Stimulated activated CD8-positive, alpha-beta memory T cell treated with anti-CD3 and anti-CD28 coated beads, Interleukin-7, amount 100 ng/mL, for 24 hours (primary cell): ENCODE data around the gene MOGAT1.
"Not testable (repeated sequence)": the region's sequence is repeated elsewhere in the genome, so short reads cannot be mapped to it uniquely, and the experiment has no call there.

Experiments
- DNase-seq: peaks from one replicate; pipeline ENCODE4 v3.0.0-alpha.2; 2020; ENCODE audit warnings: low read depth

The MOGAT1 gene

DNA sequence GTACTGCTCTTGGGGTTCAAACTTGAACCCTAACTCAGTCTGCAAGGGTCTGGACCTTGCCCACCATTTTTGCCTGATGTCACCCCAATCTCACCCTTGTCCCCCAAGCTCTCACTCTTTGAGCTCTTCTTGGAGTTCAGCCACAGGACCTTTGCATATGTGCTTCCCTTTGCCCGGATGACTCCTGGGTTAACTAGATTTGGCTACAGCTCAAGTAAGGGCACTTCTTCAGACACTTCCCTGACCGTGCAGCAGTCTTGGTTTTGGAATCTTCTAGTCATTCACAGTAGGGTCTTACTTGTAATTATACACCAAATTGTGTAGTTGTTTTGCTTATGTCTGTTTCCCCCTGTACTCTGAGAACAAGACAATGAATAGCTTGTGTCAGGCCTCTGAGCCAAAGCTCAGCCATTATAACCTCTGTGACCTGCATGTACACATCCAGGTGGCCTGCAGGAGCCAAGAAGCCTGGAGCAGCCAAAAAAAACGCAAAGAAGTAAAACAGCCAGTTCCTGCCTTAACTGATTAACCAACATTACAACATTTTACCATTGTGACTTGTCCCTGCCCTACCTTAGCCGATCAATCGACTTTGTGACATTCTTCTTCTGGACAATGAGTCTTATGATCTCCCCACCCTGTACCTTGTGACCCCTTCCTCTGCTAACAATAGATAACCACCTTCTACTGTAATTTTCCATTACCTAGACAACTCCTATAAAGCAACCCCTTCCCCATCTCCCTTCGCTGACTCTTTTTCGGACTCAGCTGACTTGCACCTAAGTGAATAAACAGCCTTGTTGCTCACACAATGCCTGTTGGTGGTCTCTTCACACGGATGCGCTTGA is 1.0 kb upstream of the MOGAT1 start:
- no peak for DNase-seq

DNA sequence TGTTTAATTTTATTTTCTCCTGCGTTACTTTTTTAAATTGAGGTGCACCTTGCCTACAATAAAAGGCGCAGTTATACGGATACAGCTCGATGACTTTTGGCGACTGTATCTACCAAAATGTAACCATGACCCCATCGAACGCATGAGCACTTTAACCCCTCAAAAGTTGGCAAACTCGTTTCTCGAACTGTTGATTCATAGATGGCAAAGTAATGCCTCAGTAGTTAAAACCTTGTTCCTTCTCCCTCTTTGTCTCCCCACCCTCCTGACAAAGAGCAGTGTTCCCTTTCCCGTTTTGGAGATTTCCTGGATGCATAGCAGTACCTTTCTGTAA is 577 bp downstream of the MOGAT1 start:
- DNase-seq: no peak

DNA sequence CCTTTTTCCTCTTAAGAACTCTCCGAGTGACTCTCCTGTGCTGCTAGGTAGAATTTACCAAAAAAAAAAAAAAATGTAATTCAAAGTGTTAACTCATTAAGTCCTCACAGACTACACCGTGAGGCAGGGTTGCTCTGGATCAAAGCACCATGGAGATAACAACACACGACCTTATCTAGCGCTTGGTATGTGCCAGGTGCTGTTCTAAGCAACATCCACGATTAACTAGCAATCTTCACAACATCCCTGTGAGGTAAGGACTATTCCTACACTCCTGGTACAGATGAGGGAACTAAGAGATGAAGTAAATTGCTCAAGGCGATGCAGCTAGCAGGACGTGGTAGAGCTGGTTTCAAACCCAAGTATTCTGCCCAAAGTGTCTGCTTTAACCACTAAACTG is 1.8 kb downstream of the MOGAT1 start:
- DNase-seq: no peak

DNA sequence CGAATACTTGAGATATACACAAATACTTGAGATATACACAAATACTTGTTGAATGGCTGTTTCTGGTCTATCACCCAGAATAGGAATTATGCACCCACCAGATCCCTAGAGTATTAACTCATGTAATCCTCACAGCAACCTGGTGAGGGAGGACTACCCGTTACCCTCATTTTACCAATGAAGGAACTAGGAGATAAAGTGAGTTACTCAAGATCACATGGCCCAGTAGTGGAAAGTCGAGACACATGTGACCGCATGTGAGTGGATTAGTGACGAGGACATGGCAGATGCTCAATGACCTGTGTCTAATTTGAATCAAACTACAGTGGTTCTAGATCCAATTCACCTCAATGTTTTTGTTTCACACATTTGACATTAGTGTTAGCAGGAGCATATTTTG is 2.4 kb downstream of the MOGAT1 start:
- no peak for DNase-seq

DNA sequence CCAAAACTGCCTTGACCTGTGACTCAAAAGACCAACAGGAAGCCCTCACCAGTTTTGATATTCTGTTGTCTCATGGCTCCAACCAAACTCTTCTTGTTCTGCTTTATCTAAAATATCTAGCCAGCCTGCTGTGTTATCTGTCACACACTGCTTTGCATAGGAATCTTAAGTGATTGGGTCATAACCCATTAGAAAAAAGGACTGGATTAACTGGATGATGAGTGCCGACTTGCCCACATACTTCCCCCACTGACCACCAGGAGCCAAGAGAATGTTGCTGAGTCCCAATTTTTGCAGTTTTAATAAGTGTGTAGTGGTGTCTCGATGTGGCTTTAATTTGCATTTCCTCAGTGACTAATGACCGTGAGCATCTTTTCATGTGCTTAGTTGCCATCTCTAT is 6.5 kb downstream of the MOGAT1 start:
- no peak for DNase-seq

DNA sequence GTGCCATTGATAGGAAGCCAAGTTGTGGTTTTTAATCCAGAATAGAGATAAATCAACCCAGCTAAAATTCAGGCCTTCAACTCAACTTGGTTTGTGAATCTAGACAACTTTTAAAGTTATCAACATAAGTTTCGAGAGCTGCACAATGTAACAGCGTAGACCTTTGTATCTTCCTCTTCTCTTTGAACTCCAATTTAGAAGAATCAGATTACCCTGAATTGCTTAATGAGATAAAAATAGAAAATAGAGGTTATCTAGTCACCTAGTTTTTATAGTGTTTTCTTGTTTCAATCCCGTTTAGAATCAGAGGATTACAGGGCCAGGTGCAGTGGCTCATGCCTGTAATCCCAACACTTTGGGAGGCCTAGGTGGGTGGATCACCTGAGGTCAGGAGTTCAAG is 12.3 kb downstream of the MOGAT1 start:
- no peak for DNase-seq

DNA sequence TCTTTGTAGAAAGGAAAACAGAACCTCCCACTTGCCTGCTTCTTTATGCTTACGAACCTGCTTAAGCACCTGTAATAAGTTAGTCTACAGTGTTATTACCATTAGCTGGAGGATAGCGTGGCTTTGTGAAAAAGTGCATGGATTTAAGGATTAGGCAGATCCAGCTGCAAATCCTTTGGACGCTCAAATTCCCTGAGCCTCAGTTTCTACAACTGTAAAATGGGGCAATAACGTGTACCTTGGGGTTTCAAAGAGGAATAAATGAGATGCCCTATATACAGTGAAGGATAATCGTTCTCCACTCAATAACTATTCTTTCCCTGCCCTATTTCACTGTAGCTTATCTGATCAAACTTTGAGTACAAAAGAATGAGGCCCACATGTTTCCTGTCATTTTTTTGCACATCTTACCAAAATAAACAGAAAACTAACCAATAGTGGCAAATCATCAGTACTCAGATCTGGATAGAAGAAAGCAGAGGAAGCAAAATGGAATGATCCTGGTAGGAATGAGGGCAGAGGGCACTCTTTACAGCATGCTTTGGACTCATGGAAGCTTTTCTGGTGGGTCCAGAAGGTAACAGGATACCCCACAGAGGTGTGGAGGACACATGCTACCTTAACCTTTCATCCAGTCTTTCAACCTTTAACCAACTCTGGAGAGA is 14.8 kb downstream of the MOGAT1 start:
- DNase-seq: no peak

DNA sequence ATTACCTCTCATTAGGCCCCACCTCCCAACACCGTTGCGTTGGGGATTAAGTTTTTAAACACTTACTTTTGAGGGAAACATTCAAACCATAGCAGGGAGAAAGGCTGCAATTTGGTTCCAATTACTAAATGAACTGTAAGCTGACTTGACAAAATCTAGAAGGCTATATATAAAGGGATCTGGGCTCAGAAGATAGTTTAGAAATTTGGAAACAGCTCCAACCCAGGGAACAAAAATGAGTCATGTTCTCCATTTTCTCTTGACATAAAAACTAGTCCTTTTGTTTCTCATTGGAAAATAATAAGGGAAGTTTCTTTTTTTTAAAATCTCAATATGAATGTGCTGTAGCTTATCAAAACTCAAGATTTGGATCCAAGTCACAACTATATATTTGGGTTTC is 17.5 kb downstream of the MOGAT1 start:
- no peak for DNase-seq

DNA sequence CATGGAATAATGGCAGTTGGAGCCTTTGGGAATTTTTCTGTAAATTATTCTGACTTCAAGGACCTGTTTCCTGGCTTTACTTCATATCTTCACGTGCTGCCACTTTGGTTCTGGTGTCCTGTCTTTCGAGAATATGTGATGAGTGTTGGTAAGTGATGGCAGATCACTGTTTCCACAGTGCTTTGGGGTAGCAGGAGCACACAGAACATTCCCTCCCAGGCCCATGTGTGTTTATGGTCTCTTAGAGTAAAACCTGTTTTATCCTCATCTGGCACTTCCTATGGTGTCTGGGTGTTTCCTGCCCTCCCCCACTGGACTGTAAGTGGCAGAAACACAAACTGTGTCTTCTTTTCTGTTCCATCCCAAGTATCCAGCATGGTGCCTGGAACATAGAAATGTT is 17.9 kb downstream of the MOGAT1 start:
- DNase-seq: no peak

DNA sequence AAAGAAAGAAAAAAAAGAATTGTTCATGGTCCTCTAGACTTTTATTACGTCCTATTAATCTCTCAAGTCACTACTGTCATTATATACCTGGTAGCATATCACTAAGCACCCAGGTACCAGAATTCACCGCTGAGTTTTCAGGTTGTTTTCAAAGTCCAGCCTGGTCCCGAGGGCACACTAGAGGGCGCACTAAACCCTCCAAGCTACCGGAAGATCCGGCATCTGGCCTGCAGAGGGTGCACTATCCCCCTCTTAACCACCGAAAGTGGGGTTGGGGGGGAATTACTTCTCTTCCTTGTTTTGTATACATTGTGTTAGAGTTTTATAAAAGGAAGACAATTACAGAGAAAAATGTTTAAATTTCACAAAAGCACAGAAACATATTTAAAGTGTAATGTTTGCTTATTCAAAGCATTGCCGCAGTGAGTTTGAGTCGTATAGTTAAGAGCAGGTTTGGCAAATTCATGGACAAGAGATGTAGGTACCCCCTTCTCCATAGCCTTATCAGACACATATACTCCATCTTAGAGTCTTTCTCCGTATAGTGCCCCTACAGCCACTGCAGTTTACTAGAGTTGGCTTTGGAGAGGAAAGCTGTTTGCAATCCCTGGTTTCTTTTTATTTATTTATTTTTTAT is 19.2 kb downstream of the MOGAT1 start:
- peak; percentile 49 for DNase-seq

DNA sequence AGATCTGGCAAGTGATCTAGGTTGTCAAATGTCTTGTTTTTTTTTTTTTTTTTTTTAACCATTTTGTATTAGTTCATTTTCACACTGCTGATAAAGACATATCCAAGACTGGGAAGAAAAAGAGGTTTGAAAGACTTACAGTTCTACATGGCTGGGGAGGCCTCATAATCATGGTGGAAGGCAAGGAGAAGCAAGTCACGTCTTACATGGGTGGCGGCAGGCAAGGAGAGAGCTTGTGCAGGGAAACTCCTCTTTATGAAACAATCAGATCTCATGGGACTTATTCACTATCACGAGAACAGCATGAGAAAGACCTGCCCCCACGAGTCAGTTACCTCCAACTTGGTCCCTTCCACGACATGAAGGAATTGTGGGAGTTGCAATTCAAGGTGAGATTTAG is 22.0 kb downstream of the MOGAT1 start:
- DNase-seq: not testable (repeated sequence)

DNA sequence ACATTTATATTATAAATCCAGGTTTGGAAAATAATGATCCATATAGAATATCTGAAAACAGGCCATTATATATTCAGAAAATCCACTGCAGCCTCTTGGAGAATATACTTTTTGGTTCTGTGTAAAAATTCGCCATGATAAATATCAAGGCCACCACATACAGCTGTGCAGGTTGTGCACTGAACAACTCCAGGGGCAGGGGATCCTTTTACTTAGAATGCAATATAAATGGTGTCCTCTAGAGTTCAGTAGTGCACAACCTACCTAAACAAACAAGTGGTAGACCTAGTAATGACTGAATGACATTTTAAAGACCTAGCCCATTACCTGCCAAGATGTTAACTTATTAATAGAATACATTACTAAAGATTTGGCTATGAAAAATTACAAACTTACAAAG is 22.4 kb downstream of the MOGAT1 start:
- DNase-seq: no peak

DNA sequence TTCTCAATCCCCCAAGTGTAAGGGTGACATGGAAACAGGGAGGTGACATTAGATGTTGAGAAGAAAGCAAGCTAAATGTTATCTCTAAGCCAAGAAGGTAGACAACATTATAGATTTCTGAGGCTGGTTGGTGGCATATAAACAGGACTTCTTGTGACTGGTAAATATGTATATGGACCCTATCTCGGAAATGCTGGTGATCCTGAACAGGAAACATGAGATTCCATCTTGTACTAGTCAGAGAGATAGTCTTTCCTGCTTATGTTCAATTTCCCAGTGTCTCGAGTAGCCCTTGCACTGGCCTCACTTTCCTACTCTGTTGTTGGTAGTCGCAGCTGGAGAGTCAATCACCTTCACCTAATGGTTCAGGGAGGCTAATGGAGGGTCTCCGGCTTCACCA is 26.8 kb downstream of the MOGAT1 start:
- no peak for DNase-seq

DNA sequence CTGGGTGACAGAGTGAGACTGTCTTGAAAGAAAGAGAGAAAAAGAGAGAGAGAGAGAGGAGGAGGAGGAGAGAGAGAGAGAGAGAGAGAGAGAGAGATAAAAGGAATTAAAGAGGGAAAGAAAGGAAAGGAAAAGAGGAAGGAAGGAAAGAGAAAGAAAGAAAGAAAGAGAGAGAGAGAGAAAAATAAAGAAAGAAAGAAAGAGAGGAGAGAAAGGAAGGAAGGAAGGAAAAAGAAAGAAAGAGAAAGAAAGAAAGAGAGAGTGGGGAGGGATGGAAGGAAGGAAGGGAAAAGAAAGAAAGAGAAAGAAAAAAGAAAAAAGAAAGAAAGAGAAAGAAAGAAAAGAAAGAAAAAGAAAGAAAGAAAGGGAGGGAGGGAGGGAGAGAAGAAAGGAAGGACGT is 29.8 kb downstream of the MOGAT1 start:
- no peak for DNase-seq

DNA sequence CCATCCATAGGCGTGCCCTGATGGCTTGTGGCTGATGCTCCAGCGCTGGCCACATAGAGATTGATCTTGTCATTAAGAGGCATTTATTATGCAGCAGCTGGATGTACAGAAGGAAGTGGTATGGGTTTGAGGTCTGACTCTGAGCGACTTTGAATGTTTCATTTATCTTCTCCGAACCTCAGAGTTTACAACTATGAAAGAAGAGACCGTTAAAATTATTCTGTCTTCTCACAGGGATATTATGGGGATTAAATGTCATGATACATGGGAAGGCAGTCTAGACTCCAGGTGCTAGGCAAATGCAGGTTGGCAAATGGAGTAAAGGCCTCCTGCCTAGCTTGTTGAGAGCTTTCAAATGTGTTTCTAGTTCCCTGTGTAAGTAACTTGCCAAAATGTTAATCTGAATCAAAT is 30.3 kb downstream of the MOGAT1 start:
- no peak for DNase-seq

DNA sequence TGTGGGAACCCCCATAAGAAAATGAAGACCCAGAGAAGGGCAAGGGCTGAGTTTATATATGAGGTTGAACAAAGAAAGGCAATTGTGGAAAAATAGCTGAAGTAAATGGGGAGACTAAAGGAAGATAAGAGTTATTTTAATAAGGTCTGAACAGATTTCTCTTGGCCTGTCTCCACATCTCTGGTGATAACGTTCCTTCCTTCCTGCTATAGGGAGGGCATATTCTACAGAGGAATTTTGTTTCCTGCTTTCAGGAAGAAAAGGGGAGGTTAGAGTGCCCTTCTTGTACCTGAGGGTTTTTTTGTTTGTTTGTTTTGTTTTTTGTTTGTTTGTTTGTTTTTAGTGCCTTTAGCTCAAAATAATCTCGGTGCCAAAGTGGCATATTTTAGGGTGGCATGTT is 31.6 kb downstream of the MOGAT1 start:
- DNase-seq: no peak

DNA sequence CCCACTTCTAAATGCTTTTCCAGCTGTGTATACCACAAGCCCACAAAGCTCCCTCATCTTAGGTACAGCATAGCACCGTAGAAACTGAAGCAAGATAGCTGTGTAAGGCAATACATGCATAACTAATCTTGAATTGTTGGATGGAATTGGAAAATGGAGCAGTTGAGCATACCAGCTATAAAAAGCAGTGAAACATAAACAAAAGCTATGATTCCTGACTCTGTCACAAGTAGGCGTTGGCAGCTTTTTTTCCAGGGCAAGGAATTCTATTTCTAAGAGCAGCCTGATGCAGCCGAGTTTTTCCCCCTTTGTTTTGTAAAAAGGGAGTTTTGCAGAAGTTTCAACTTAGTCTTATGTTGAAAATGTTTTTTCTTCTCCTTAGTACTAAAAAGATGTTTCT is 32.4 kb downstream of the MOGAT1 start:
- DNase-seq: no peak

DNA sequence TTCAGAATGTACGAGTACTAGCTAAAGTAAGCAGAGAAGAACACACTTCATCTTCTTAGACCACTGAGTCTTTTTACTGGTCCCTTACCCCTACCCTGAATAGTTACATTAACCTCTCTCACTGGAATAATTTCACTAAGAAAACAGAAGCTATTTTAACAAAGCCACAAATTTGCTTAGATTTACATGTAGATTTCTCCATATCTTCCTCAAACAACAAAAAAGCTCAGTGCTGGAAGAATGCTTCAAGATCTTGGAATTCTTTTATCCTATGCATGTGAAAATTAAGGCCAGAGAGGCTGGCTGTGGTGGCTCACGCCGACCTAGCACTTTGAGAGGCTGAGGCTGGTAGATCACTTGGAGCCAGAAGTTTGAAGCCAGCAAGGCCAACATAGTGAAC is 35.2 kb downstream of the MOGAT1 start:
- DNase-seq: no peak

DNA sequence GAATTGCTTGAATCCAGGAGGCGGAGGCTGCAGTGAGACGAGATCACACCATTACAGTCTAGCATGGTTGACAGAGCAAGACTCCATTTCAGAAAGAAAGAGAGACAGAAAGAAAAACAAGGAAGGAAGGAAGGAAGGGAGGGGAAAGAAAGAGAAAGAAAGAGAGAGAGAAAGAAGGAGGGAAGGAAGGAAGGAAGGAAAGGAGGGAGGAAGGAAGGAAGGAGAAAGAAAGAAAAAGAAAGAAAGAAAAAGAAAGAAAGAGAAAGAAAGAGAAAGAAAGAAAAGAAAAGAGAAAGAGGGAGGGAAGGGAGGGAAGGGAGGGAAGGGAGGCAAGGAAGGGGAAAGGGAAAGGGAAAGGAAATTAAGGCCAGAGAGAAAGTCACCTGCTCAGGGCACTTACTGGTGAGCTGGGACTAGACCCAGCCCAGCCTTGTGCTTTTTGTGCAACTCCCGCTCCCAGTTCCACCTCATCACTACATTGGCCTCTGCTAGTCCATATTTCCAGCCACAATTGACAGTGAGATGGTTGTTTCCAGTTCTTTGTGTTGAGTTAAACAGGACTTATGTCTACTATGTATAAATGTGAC is 35.7 kb downstream of the MOGAT1 start:
- DNase-seq: no peak

DNA sequence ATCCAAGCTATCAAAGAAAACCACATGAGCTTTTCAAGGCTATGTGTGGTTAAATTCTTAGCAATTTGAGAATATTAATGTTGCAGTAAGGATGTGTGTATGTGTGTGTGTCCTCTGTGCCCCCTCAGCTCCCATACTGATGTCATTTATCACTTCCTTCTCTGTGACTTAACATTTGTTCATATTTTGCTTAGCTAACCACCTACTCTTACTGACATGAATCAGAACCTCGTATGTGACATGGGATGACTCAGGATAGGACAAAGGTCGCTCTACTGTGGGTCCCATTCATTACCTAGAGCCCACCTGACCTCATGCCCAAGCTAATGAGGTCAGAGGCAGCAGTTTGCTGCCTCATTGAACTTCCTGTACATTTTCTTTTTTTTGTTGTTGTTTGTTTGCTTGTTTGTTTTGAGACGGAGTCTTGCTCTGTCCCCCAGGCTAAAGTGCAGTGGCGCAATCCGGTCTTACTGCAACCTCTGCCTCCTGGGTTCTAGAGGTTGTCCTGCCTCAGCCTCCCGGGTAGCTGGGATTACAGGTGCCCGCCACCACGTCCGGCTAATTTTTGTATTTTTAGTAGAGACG is 36.3 kb downstream of the MOGAT1 start:
- no peak for DNase-seq

DNA sequence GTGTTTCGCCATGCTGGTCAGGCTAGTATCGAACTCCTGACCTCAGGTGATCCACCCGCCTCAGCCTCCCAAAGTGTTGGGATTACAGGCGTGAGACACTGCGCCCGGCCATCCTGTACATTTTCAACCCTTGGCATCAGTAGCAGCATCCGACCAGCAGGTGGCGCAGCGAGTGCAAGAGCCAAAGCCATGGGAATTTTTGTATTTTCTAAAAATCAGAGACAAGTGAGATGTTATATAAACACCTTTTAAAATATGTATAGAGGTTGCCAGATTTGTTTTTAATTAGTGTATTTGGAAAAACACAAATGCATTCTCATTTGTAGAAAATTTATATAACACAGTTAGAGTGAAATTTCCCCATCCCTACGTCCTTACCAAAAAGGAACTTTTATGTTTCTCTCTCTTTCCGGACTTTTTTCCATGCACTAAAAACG is 36.8 kb downstream of the MOGAT1 start:
- DNase-seq: peak; percentile 58

DNA sequence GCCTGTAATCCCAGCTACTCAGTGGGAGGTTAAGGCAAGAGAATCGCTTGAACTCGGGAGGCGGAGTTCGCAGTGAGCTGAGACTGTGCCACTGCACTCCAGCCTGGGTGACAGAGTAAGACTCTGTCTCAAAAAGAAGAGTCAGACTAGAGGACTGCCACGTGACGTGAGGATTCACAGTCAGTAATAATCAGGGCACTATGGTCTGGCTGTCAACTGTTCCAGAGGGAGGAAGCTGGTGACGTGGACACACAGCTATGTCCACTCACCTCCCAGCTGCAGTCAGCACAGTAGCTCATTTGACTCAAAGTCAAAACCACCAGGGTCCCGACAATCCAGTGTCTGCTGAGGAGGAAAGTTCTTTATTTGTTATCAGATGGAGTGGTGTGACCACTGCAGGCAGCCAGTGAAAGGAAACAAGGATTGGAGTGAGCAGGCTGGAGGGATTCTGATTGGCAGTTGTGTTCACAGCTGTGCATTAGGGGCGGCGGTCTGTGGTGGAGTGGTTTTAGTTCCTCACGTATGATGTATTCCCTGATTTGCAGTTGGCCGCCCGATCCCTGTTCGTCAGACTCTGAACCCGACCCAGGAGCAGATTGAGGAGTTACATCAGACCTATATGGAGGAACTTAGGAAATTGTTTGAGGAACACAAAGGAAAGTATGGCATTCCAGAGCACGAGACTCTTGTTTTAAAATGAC is 37.9 kb downstream of the MOGAT1 start:
- DNase-seq: no peak
